Karpas-422 (cell line): ENCODE data around the gene RTBDN. TPM values are rescaled to one million over a fixed set of nuclear protein-coding genes. Genes with fewer than 3 reads are reported as not detected.

Experiments used
- DNase-seq: peaks from one replicate; pipeline ENCODE4 v3.0.0-alpha.2; 2015
- H2AFZ ChIP-seq: fragments of 200-600 bp; sonication (generic); 2 replicates; pipeline ENCODE4 v1.6.1; 2014; ENCODE audit warnings: antibody characterized with exemption, low read length, mixed read lengths
- H3K27ac ChIP-seq: fragments of 200-600 bp; sonication (generic); 2 replicates; pipeline ENCODE4 v1.5.1; 2014; ENCODE audit warnings: mild to moderate bottlenecking, low read length, moderate library complexity
- H3K27me3 ChIP-seq: fragments of 200-600 bp; sonication (generic); 2 replicates; pipeline ENCODE4 v1.6.1; 2014; ENCODE audit warnings: low read length, mixed read lengths
- H3K36me3 ChIP-seq: fragments of 200-600 bp; sonication (generic); 2 replicates; pipeline ENCODE4 v1.6.1; 2014; ENCODE audit warnings: low read length, mixed read lengths; ENCODE audit not compliant: insufficient read depth
- H3K4me1 ChIP-seq: fragments of 200-600 bp; sonication (generic); 2 replicates; pipeline ENCODE4 v1.6.1; 2014; ENCODE audit warnings: mild to moderate bottlenecking, low read length, mixed read lengths
- H3K4me2 ChIP-seq: fragments of 200-600 bp; sonication (generic); 2 replicates; pipeline ENCODE4 v1.6.1; 2014; ENCODE audit warnings: low read length, low read depth, mild to moderate bottlenecking; ENCODE audit not compliant: poor library complexity, severe bottlenecking
- H3K4me3 ChIP-seq: fragments of 200-600 bp; sonication (generic); 2 replicates; pipeline ENCODE4 v1.5.1; 2014; ENCODE audit warnings: mild to moderate bottlenecking, antibody characterized with exemption, low read length, mixed read lengths
- H3K79me2 ChIP-seq: fragments of 200-600 bp; sonication (generic); 2 replicates; pipeline ENCODE4 v1.6.1; 2014; ENCODE audit warnings: mild to moderate bottlenecking, low read length, mixed read lengths
- H3K9ac ChIP-seq: fragments of 200-600 bp; sonication (generic); 2 replicates; pipeline ENCODE4 v1.6.0; 2014; ENCODE audit warnings: low read length
- H3K9me2 ChIP-seq: fragments of 200-600 bp; sonication (generic), shearing (Covaris generic); replicated peaks from 2 replicates; pipeline ENCODE4 v1.6.0; 2014; ENCODE audit warnings: mild to moderate bottlenecking, low read length, moderate library complexity; ENCODE audit not compliant: insufficient read depth
- H3K9me3 ChIP-seq: fragments of 300-700, 200-600 bp; sonication (generic); 2 replicates; pipeline ENCODE4 v1.6.1; 2014; ENCODE audit warnings: low read length, mixed read lengths
- H4K20me1 ChIP-seq: fragments of 200-600 bp; sonication (generic); 2 replicates; pipeline ENCODE4 v1.6.1; 2014; ENCODE audit warnings: mild to moderate bottlenecking, antibody characterized with exemption, low read length, low read depth; ENCODE audit not compliant: insufficient read depth
- total RNA-seq: library from RNA; depleted of rRNA; stranded (reverse); fragments of >200 nt; shearing (Covaris generic); gene quantifications from 2 replicates; pipeline ENCODE4 v1.2.3, GENCODE V29; 2014; ENCODE audit warnings: low replicate concordance

The RTBDN gene
- total RNA-seq, 1 experiment from 2014 or later = not detected

- Histone ChIP-seq H3K4me2 (peak overlapping the region; percentile 95), H2AFZ (no peak overlapping the region), H3K9me3 (no peaks in the 10 kb centered on the region), H3K27ac (peak overlapping the region; percentile 84), H4K20me1 (peaks cover 5% of the 10 kb centered on the region; the same call in 1 of the 2 replicates), H3K4me3 (peak overlapping the region; percentile 80), H3K9ac (peak overlapping the region; percentile 77), H3K27me3 (no peaks in the 10 kb centered on the region), H3K36me3 (no peaks in the 10 kb centered on the region), H3K79me2 (peaks cover 18% of the 10 kb centered on the region), H3K9me2 (no peaks in the 10 kb centered on the region), H3K4me1 (peaks cover 60% of the 10 kb centered on the region)
- DNase-seq = peak; percentile 53
Measured at GRCh38 chr19:12789098-12789903, 45.1 kb downstream of the RTBDN start.

GRCh38 chr19:12788682-12789097 lies 45.7 kb downstream of the RTBDN start:
- no peaks in the 10 kb centered on the region for H3K27me3 ChIP-seq
- no peaks in the 10 kb centered on the region for H3K36me3 ChIP-seq
- H3K9ac ChIP-seq = peak overlapping the region; percentile 77
- DNase-seq = peak; percentile 60
- no peaks in the 10 kb centered on the region for H3K9me3 ChIP-seq
- H4K20me1 ChIP-seq = peaks cover 5% of the 10 kb centered on the region; the same call in 1 of the 2 replicates
- H3K4me1 ChIP-seq = peaks cover 60% of the 10 kb centered on the region
- no peaks in the 10 kb centered on the region for H3K9me2 ChIP-seq
- H3K79me2 ChIP-seq = peaks cover 18% of the 10 kb centered on the region
- peak overlapping the region; percentile 84 for H3K27ac ChIP-seq
- peak overlapping the region; percentile 95 for H3K4me2 ChIP-seq
- H3K4me3 ChIP-seq = peak overlapping the region; percentile 80
- no peak overlapping the region for H2AFZ ChIP-seq

GRCh38 chr19:12788042-12788681 lies 46.2 kb downstream of the RTBDN start:
- H3K9me2 ChIP-seq = no peaks in the 10 kb centered on the region
- no peak overlapping the region; the same call in 1 of the 2 replicates for H3K4me3 ChIP-seq
- peaks cover 5% of the 10 kb centered on the region; the same call in 1 of the 2 replicates for H4K20me1 ChIP-seq
- H3K4me2 ChIP-seq = peak overlapping the region; percentile 95
- H3K9me3 ChIP-seq = no peaks in the 10 kb centered on the region
- peak overlapping the region; percentile 77 for H3K9ac ChIP-seq
- DNase-seq = no peak
- H3K4me1 ChIP-seq = peaks cover 64% of the 10 kb centered on the region
- H3K36me3 ChIP-seq = no peaks in the 10 kb centered on the region
- H3K27ac ChIP-seq = peak overlapping the region; percentile 84
- H3K79me2 ChIP-seq = peaks cover 17% of the 10 kb centered on the region
- no peak overlapping the region for H2AFZ ChIP-seq
- H3K27me3 ChIP-seq = no peaks in the 10 kb centered on the region

GRCh38 chr19:12787458-12787857 lies 46.9 kb downstream of the RTBDN start:
- Histone ChIP-seq H3K27ac (no peak overlapping the region), H3K4me2 (no peak overlapping the region), H3K36me3 (no peaks in the 10 kb centered on the region), H3K4me3 (no peak overlapping the region), H4K20me1 (no peaks in the 10 kb centered on the region), H3K4me1 (peaks cover 71% of the 10 kb centered on the region), H3K79me2 (peaks cover 10% of the 10 kb centered on the region), H3K27me3 (no peaks in the 10 kb centered on the region), H3K9ac (no peak overlapping the region), H2AFZ (no peak overlapping the region), H3K9me3 (no peaks in the 10 kb centered on the region), H3K9me2 (no peaks in the 10 kb centered on the region)
- no peak for DNase-seq

- Histone ChIP-seq H3K27ac (peak overlapping the region; percentile 74; the same call in 1 of the 2 replicates), H4K20me1 (no peaks in the 10 kb centered on the region), H3K9me2 (no peaks in the 10 kb centered on the region), H3K4me3 (no peak overlapping the region), H3K9me3 (no peaks in the 10 kb centered on the region), H2AFZ (no peak overlapping the region), H3K4me2 (peak overlapping the region; percentile 46), H3K9ac (peak overlapping the region; percentile 65), H3K4me1 (peaks cover 76% of the 10 kb centered on the region), H3K36me3 (no peaks in the 10 kb centered on the region), H3K79me2 (peaks cover 6% of the 10 kb centered on the region), H3K27me3 (no peaks in the 10 kb centered on the region)
- DNase-seq = no peak
Measured at GRCh38 chr19:12786952-12787351, 47.4 kb downstream of the RTBDN start.

- Histone ChIP-seq H3K4me1 (peaks cover 79% of the 10 kb centered on the region), H3K9ac (peak overlapping the region; percentile 65)
- DNase-seq = peak; percentile 64
Measured at GRCh38 chr19:12786141-12786870, 48.1 kb downstream of the RTBDN start.

GRCh38 chr19:12785431-12786031 lies 48.8 kb downstream of the RTBDN start:
- no peaks in the 10 kb centered on the region for H3K27me3 ChIP-seq
- peak overlapping the region; percentile 46 for H3K4me2 ChIP-seq
- no peaks in the 10 kb centered on the region for H4K20me1 ChIP-seq
- H3K36me3 ChIP-seq = no peaks in the 10 kb centered on the region
- H2AFZ ChIP-seq = 0 out of 2 replicates have a peak overlapping the region, but pooled peaks have one; percentile 10
- no peak overlapping the region for H3K4me3 ChIP-seq
- peak overlapping the region; percentile 74 for H3K27ac ChIP-seq
- DNase-seq = peak; percentile 68
- H3K9me3 ChIP-seq = no peaks in the 10 kb centered on the region
- no peaks in the 10 kb centered on the region for H3K79me2 ChIP-seq
- H3K9me2 ChIP-seq = no peaks in the 10 kb centered on the region
- H3K9ac ChIP-seq = peak overlapping the region; percentile 65
- peaks cover 72% of the 10 kb centered on the region for H3K4me1 ChIP-seq

More at GRCh38 chr19:12786141-12786870, 48.1 kb downstream of the RTBDN start:
- peak overlapping the region; percentile 46 for H3K4me2 ChIP-seq
- no peaks in the 10 kb centered on the region for H3K27me3 ChIP-seq
- no peaks in the 10 kb centered on the region for H3K79me2 ChIP-seq
- peak overlapping the region; percentile 74 for H3K27ac ChIP-seq
- H3K9me2 ChIP-seq = no peaks in the 10 kb centered on the region
- H3K9me3 ChIP-seq = no peaks in the 10 kb centered on the region
- H3K36me3 ChIP-seq = no peaks in the 10 kb centered on the region
- H3K4me3 ChIP-seq = no peak overlapping the region
- H4K20me1 ChIP-seq = no peaks in the 10 kb centered on the region
- 0 out of 2 replicates have a peak overlapping the region, but pooled peaks have one; percentile 10 for H2AFZ ChIP-seq
